ENCODE data around the gene CDC45.

Gene CDC45

GRCh38 chr22:19480173-19480568 lies 451 bp downstream of the CDC45 start:
- H3K4me1 ChIP-seq (ENCODE audit: control insufficient read depth, low read length) = peaks cover 19% of the 10 kb centered on the region
- TF ChIP-seq EZH2phosphoT487 (IDR thresholded peaks at IDR 0.05; ENCODE audit: borderline replicate concordance, low read length) (no peak), CTCF (IDR thresholded peaks at IDR 0.05; ENCODE audit: low read depth, low read length, poor library complexity, severe bottlenecking) (no peak)
- no peaks in the 10 kb centered on the region for H3F3A ChIP-seq (ENCODE audit: control insufficient read depth, insufficient read depth)
- peaks cover 66% of the 10 kb centered on the region for H3K36me3 ChIP-seq (ENCODE audit: control insufficient read depth, low read length)
- peak overlapping the region; percentile 99 for H3K4me3 ChIP-seq (ENCODE audit: low read length)
- H3K9me3 ChIP-seq (ENCODE audit: control insufficient read depth, insufficient read depth, low read length) = no peaks in the 10 kb centered on the region
- no peaks in the 10 kb centered on the region for H3K27me3 ChIP-seq (ENCODE audit: control insufficient read depth, low read length)
- H4K20me1 ChIP-seq (ENCODE audit: control insufficient read depth, insufficient read depth, low read depth, low read length) = peaks cover 18% of the 10 kb centered on the region; the same call in 1 of the 2 replicates
- H3K9me2 ChIP-seq (replicated peaks; ENCODE audit: control insufficient read depth, low read length) = no peaks in the 10 kb centered on the region
- peak overlapping the region; percentile 90 for H3K4me2 ChIP-seq (ENCODE audit: low read length)
- peak overlapping the region; percentile 82 for H3K27ac ChIP-seq (ENCODE audit: low read depth, low read length)
- H3K79me2 ChIP-seq (ENCODE audit: control insufficient read depth, low read length) = peaks cover 73% of the 10 kb centered on the region

- H3K4me3 ChIP-seq (ENCODE audit: low read length) = peak overlapping the region; percentile 99
Observed at GRCh38 chr22:19480789-19481188, 1.1 kb downstream of the CDC45 start.

GRCh38 chr22:19482297-19482696 lies 2.6 kb downstream of the CDC45 start:
- no peak overlapping the region for H3K4me3 ChIP-seq (ENCODE audit: low read length)
- no peaks in the 10 kb centered on the region for H3K9me3 ChIP-seq (ENCODE audit: control insufficient read depth, insufficient read depth, low read length)
- TF ChIP-seq CTCF (IDR thresholded peaks at IDR 0.05; ENCODE audit: low read depth, low read length, poor library complexity, severe bottlenecking) = no peak
- no peak for TF ChIP-seq EZH2phosphoT487 (IDR thresholded peaks at IDR 0.05; ENCODE audit: borderline replicate concordance, low read length)
- H3K4me2 ChIP-seq (ENCODE audit: low read length) = no peak overlapping the region
- no peaks in the 10 kb centered on the region for H3K27me3 ChIP-seq (ENCODE audit: control insufficient read depth, low read length)
- H3K27ac ChIP-seq (ENCODE audit: low read depth, low read length) = no peak overlapping the region
- H3K9me2 ChIP-seq (replicated peaks; ENCODE audit: control insufficient read depth, low read length) = no peaks in the 10 kb centered on the region
- H4K20me1 ChIP-seq (ENCODE audit: control insufficient read depth, insufficient read depth, low read depth, low read length) = peaks cover 14% of the 10 kb centered on the region; the same call in 1 of the 2 replicates
- peaks cover 54% of the 10 kb centered on the region for H3K79me2 ChIP-seq (ENCODE audit: control insufficient read depth, low read length)
- H3F3A ChIP-seq (ENCODE audit: control insufficient read depth, insufficient read depth) = no peaks in the 10 kb centered on the region
- peaks cover 15% of the 10 kb centered on the region for H3K4me1 ChIP-seq (ENCODE audit: control insufficient read depth, low read length)
- peaks cover 65% of the 10 kb centered on the region for H3K36me3 ChIP-seq (ENCODE audit: control insufficient read depth, low read length)

More at GRCh38 chr22:19480789-19481188, 1.1 kb downstream of the CDC45 start:
- no peaks in the 10 kb centered on the region for H3K9me2 ChIP-seq (replicated peaks; ENCODE audit: control insufficient read depth, low read length)
- H3K4me1 ChIP-seq (ENCODE audit: control insufficient read depth, low read length) = peaks cover 19% of the 10 kb centered on the region
- no peaks in the 10 kb centered on the region for H3K27me3 ChIP-seq (ENCODE audit: control insufficient read depth, low read length)
- no peaks in the 10 kb centered on the region for H3K9me3 ChIP-seq (ENCODE audit: control insufficient read depth, insufficient read depth, low read length)
- no peak overlapping the region for H3K27ac ChIP-seq (ENCODE audit: low read depth, low read length)
- peaks cover 66% of the 10 kb centered on the region for H3K36me3 ChIP-seq (ENCODE audit: control insufficient read depth, low read length)
- H3K79me2 ChIP-seq (ENCODE audit: control insufficient read depth, low read length) = peaks cover 68% of the 10 kb centered on the region
- H4K20me1 ChIP-seq (ENCODE audit: control insufficient read depth, insufficient read depth, low read depth, low read length) = peaks cover 20% of the 10 kb centered on the region; the same call in 1 of the 2 replicates
- TF ChIP-seq CTCF (IDR thresholded peaks at IDR 0.05; ENCODE audit: low read depth, low read length, poor library complexity, severe bottlenecking) (no peak), EZH2phosphoT487 (IDR thresholded peaks at IDR 0.05; ENCODE audit: borderline replicate concordance, low read length) (no peak)
- H3K4me2 ChIP-seq (ENCODE audit: low read length) = peak overlapping the region; percentile 90
- H3F3A ChIP-seq (ENCODE audit: control insufficient read depth, insufficient read depth) = no peaks in the 10 kb centered on the region
